CD14-positive monocyte (primary cell): ENCODE results near the gene C2orf81. TPM values are rescaled to one million over a fixed set of nuclear protein-coding genes. Genes with fewer than 3 reads are reported as not detected.

Experiments
- DNase-seq, 3 donors: peaks; one replicate each; pipeline ENCODE4 v3.0.0-alpha.2; 2011 to 2022
- H2AFZ ChIP-seq: 2 replicates; pipeline ENCODE4 v1.6.0; 2012; ENCODE audit warnings: mild to moderate bottlenecking, low read depth, low read length, inconsistent platforms; ENCODE audit not compliant: insufficient read depth, poor library complexity, severe bottlenecking
- H3K27ac ChIP-seq, 2 donors: 1 replicate in 1 of 2; 2 replicates in 1 of 2; pipeline ENCODE4 v1.5.1; 2012 to 2013; ENCODE audit warnings: low read length in 2 of 2, control low read depth in 1 of 2, inconsistent platforms in 1 of 2, low read depth in 1 of 2, mild to moderate bottlenecking in 1 of 2
- H3K27me3 ChIP-seq, 2 donors: one replicate each; pipeline versions ENCODE4 v1.6.0 to v1.6.1; 2011 to 2013; ENCODE audit warnings: low read length in 2 of 2; ENCODE audit not compliant: control insufficient read depth in 2 of 2, insufficient read depth in 2 of 2
- H3K36me3 ChIP-seq, 2 donors: replicated peaks in 1 of 2; 1 replicate in 1 of 2; 2 replicates in 1 of 2; pipeline versions ENCODE4 v1.5.1 to v1.6.1; 2012 to 2013; ENCODE audit warnings: low read length in 2 of 2, control low read depth in 1 of 2, inconsistent platforms in 1 of 2, mild to moderate bottlenecking in 1 of 2; ENCODE audit not compliant: insufficient read depth in 2 of 2, control insufficient read depth in 1 of 2
- H3K4me1 ChIP-seq, 2 donors: 1 replicate in 1 of 2; 2 replicates in 1 of 2; pipeline versions ENCODE4 v1.5.1 to v1.6.1; 2012 to 2013; ENCODE audit warnings: low read length in 2 of 2, control low read depth in 1 of 2, inconsistent platforms in 1 of 2, mild to moderate bottlenecking in 1 of 2, moderate library complexity in 1 of 2; ENCODE audit not compliant: insufficient read depth in 2 of 2, control insufficient read depth in 1 of 2
- H3K4me2 ChIP-seq: replicated peaks from 2 replicates; pipeline ENCODE3; 2012; ENCODE audit warnings: low read length, moderate library complexity, mild to moderate bottlenecking; ENCODE audit not compliant: poor library complexity, severe bottlenecking; ENCODE audit errors: extremely low read depth
- H3K4me3 ChIP-seq, 3 experiments: fragments of 200-600 bp in 1 of 3; sonication (generic) in 1 of 3; replicated peaks in 1 of 3; 1 replicate in 2 of 3; 2 replicates in 1 of 3; pipeline ENCODE4 v1.5.1; 2011 to 2013; ENCODE audit warnings: low read length in 3 of 3, mild to moderate bottlenecking in 3 of 3, control low read depth in 2 of 3, low read depth in 2 of 3, inconsistent platforms in 1 of 3, moderate library complexity in 1 of 3
- H3K79me2 ChIP-seq: 2 replicates; pipeline ENCODE4 v1.6.0; 2012; ENCODE audit warnings: mild to moderate bottlenecking, control low read depth, inconsistent platforms, low read length, moderate library complexity; ENCODE audit not compliant: insufficient read depth
- H3K9ac ChIP-seq: 2 replicates; pipeline ENCODE4 v1.6.0; 2017; ENCODE audit warnings: low read length, mild to moderate bottlenecking; ENCODE audit not compliant: insufficient read depth, poor library complexity, severe bottlenecking
- H3K9me3 ChIP-seq, 2 donors: replicated peaks in 1 of 2; 1 replicate in 1 of 2; 2 replicates in 1 of 2; pipeline versions ENCODE4 v1.5.1 to v1.6.1; 2012 to 2013; ENCODE audit warnings: low read length in 2 of 2, control low read depth in 1 of 2; ENCODE audit not compliant: control insufficient read depth in 1 of 2, insufficient read depth in 1 of 2
- H4K20me1 ChIP-seq: 2 replicates; pipeline ENCODE4 v1.6.0; 2012; ENCODE audit warnings: mild to moderate bottlenecking, low read length, control low read depth, moderate library complexity; ENCODE audit not compliant: insufficient read depth
- H3K27ac Mint-ChIP-seq, 7 donors: one replicate each; pipeline ENCODE4 v1.8.0; 2020; ENCODE audit warnings: mild to moderate bottlenecking in 7 of 7, mixed read lengths in 7 of 7, moderate library complexity in 6 of 7, inconsistent platforms in 2 of 7
- H3K27me3 Mint-ChIP-seq, 3 donors: one replicate each; pipeline ENCODE4 v1.8.0; 2021 to 2022; ENCODE audit warnings: low read depth in 3 of 3, mild to moderate bottlenecking in 3 of 3, mixed read lengths in 3 of 3, moderate library complexity in 3 of 3, inconsistent platforms in 1 of 3
- H3K36me3 Mint-ChIP-seq, 2 donors: one replicate each; pipeline ENCODE4 v1.8.0; 2020; ENCODE audit warnings: mixed read lengths in 2 of 2, inconsistent platforms in 1 of 2, mild to moderate bottlenecking in 1 of 2
- H3K4me1 Mint-ChIP-seq: one replicate; pipeline ENCODE4 v1.8.0; 2020; ENCODE audit warnings: mild to moderate bottlenecking, mixed read lengths
- H3K4me3 Mint-ChIP-seq, 2 donors: one replicate each; pipeline ENCODE4 v1.8.0; 2020; ENCODE audit warnings: mild to moderate bottlenecking in 2 of 2, mixed read lengths in 2 of 2, moderate library complexity in 1 of 2
- H3K9me3 Mint-ChIP-seq, 7 donors: one replicate each; pipeline ENCODE4 v1.8.0; 2020 to 2022; ENCODE audit warnings: mixed read lengths in 7 of 7, mild to moderate bottlenecking in 6 of 7, moderate library complexity in 6 of 7, inconsistent platforms in 2 of 7
- WGBS: methylation state at CpG from one replicate; pipeline ENCODE4 v1.1.5; 2013; ENCODE audit warnings: missing lambda C conversion rate; ENCODE audit not compliant: insufficient coverage; 5-methylcytosine and 5-hydroxymethylcytosine counted together
- intact Hi-C, 2 donors: fragments of 100-400 bp; cut with micrococcal nuclease; formaldehyde crosslinking; loops; one replicate each; pipeline versions ENCODE4 v1.15.0 to v1.15.1; 2023
- polyA plus RNA-seq, 3 donors: library from polyadenylated mRNA; depleted of rRNA in 1 of 3; unstranded in 2 of 3; stranded (reverse) in 1 of 3; fragments of 300-500 nt in 2 of 3; fragments of >200 nt in 1 of 3; fragmentation: Illumina TruSeq in 2 of 3; gene quantifications; 1 replicate in 2 of 3; 2 replicates in 1 of 3; pipeline ENCODE4 v1.2.3, GENCODE V29; 2012 to 2021
- TF ChIP-seq, protein P1 (sequence below): fragments of 200-600 bp; IDR thresholded peaks from one replicate; pipeline ENCODE4 v1.8.0; 2022; ENCODE audit warnings: antibody characterized with exemption, mild to moderate bottlenecking

Gene C2orf81
- polyA plus RNA-seq, 3 donors, result 0.49 to 1.7 (median 1.2) TPM

DNA sequence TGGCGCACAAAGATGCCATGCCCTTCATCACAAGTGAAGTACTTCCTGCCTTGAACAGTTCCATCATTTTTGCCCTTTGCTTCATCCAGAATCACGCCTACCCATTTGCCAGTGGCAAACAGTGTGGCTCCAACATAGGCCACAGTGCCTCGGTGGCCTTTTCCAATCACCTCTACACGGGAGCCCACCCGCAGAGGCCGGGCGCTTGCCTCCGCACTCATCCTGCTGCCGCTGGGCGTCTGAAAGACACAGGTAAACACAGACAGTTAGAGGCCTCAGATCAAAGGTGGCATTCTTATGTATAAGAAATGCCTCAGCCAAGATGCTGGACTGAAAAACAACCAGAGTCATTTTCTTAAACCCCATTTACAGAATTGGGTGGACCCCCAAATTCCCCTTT, 43.4 kb downstream of the C2orf81 start:
- TF ChIP-seq, protein P1, sequence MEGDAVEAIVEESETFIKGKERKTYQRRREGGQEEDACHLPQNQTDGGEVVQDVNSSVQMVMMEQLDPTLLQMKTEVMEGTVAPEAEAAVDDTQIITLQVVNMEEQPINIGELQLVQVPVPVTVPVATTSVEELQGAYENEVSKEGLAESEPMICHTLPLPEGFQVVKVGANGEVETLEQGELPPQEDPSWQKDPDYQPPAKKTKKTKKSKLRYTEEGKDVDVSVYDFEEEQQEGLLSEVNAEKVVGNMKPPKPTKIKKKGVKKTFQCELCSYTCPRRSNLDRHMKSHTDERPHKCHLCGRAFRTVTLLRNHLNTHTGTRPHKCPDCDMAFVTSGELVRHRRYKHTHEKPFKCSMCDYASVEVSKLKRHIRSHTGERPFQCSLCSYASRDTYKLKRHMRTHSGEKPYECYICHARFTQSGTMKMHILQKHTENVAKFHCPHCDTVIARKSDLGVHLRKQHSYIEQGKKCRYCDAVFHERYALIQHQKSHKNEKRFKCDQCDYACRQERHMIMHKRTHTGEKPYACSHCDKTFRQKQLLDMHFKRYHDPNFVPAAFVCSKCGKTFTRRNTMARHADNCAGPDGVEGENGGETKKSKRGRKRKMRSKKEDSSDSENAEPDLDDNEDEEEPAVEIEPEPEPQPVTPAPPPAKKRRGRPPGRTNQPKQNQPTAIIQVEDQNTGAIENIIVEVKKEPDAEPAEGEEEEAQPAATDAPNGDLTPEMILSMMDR, result no peak
- no peak overlapping the region for H3K4me3 ChIP-seq
- H3K9ac ChIP-seq, result no peak overlapping the region
- 99% methylated on average over 8 of the region's 10 CpGs for WGBS
- H3K27me3 ChIP-seq, result no peaks in the 10 kb centered on the region
- Mint-ChIP-seq H3K4me3 (no peak overlapping the region), H3K9me3 (no peaks in the 10 kb centered on the region), H3K4me1 (peaks cover 14% of the 10 kb centered on the region), H3K36me3 (peaks cover 38 to 57% of the 10 kb centered on the region in 2 donors), H3K27me3 (no peaks in the 10 kb centered on the region), H3K27ac (peak overlapping the region in 1 of 7 donors; percentile 62)
- peaks cover 26 to 51% of the 10 kb centered on the region in 2 donors for H3K36me3 ChIP-seq
- no peaks in the 10 kb centered on the region for H3K9me3 ChIP-seq
- H3K4me2 ChIP-seq, result no peak overlapping the region
- no peak overlapping the region for H3K27ac ChIP-seq
- no peak overlapping the region for H2AFZ ChIP-seq
- DNase-seq, result no peak
- peaks cover 50% of the 10 kb centered on the region for H4K20me1 ChIP-seq
- peaks cover 25% of the 10 kb centered on the region for H3K79me2 ChIP-seq
- peaks cover 0 to 3% of the 10 kb centered on the region in 2 donors for H3K4me1 ChIP-seq
- intact Hi-C loops, result no loop called here

- Histone ChIP-seq H3K79me2 (peaks cover 18% of the 10 kb centered on the region), H3K4me2 (no peak overlapping the region), H3K27me3 (no peaks in the 10 kb centered on the region), H4K20me1 (peaks cover 37% of the 10 kb centered on the region), H2AFZ (no peak overlapping the region), H3K27ac (no peak overlapping the region), H3K36me3 (peaks cover 35 to 73% of the 10 kb centered on the region in 2 donors), H3K9ac (no peak overlapping the region), H3K4me3 (no peak overlapping the region), H3K9me3 (no peaks in the 10 kb centered on the region), H3K4me1 (peaks cover 0 to 3% of the 10 kb centered on the region in 2 donors)
- TF ChIP-seq, protein P1, result no peak
- no peak for DNase-seq
- WGBS, result 60% methylated on average over 1 of the region's 2 CpGs
- intact Hi-C loops, result no loop called here
- peaks cover 52 to 60% of the 10 kb centered on the region in 2 donors for H3K36me3 Mint-ChIP-seq
- H3K4me3 Mint-ChIP-seq, result no peak overlapping the region
- peaks cover 13% of the 10 kb centered on the region for H3K4me1 Mint-ChIP-seq
- H3K9me3 Mint-ChIP-seq, result no peaks in the 10 kb centered on the region
- H3K27me3 Mint-ChIP-seq, result no peaks in the 10 kb centered on the region
- peak overlapping the region in 2 of 7 donors; percentile 7 to 21 for H3K27ac Mint-ChIP-seq
Measured at GRCh38 chr2:74375838-74376237, 45.6 kb downstream of the C2orf81 start.
